ENCODE measurements around the gene PIM3.
A peak's percentile ranks its signal among the peaks of the same experiment; 100 is the strongest.

Gene PIM3

GRCh38 chr22:49960159-49961004, at the start of gene PIM3:
Gene PIM3, plus strand, starts transcription at chr22:49960772. Its CDS starts 176 bp downstream, at chr22:49960948.
- DNase-seq, result peak; percentile 89 to 99 (median 92)
- intact Hi-C loops (cut with DNase I), result no loop called here

GRCh38 chr22:49911881-49912625, 48.5 kb upstream of the PIM3 start:
- peak in 3 of 10 donors; percentile 50 to 64 (median 54) for DNase-seq

GRCh38 chr22:49913026-49913425, 47.5 kb upstream of the PIM3 start:
- intact Hi-C loops (cut with DNase I), result no loop called here
- peak in 3 of 10 donors; percentile 29 to 72 (median 70) for DNase-seq

More at GRCh38 chr22:49911881-49912625, 48.5 kb upstream of the PIM3 start:
- intact Hi-C loops (cut with DNase I), result no loop called here

DNA sequence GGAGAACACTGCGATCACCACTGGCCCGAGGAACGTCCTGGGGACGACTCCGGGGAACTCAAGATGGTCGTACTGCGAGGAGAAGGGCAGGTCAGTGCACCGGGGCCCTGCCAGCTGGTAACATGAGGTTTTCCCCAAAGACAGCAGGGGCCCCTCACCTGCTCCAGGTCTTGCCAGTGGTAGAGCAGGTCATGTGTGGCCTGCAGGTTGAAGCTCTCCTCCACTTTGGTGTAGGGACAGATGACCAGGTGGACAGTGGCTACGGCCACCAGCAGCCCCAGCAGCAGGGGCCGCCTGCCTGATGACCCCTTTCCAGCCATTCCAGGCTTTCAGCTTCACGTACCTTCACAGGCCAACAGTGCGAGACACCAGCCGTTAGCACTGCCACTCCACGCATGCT, 47.1 kb upstream of the PIM3 start:
- intact Hi-C loops (cut with DNase I), result no loop called here

GRCh38 chr22:49914256-49914655, 46.3 kb upstream of the PIM3 start:
- intact Hi-C loops (cut with DNase I), result no loop called here

More for the DNA sequence above, 47.1 kb upstream of the PIM3 start:
- DNase-seq, result peak in 2 of 10 donors; percentile 11 to 63

DNA sequence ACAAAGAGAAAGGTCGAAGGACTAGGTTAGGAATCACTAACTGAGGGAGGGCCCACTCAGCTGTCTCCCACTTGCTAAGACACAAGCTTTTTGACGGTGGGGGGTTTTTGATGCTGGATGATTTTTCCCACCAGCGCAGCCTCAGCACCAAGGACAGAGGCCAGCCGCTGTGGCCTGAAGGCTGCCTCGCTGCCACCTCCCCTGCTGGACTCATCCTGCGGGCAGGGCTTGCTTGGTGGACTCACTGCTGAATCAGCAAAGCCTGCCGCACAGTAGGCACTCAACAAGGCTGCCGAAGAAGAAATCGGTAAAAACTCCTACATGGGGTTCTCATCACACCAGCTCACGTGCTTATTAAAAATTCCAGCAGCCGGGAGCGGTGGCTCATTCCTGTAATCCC, 45.0 kb upstream of the PIM3 start:
- intact Hi-C loops (cut with DNase I), result no loop called here
- no peak for DNase-seq

More at GRCh38 chr22:49914256-49914655, 46.3 kb upstream of the PIM3 start:
- peak in 2 of 10 donors; percentile 65 to 75 for DNase-seq

DNA sequence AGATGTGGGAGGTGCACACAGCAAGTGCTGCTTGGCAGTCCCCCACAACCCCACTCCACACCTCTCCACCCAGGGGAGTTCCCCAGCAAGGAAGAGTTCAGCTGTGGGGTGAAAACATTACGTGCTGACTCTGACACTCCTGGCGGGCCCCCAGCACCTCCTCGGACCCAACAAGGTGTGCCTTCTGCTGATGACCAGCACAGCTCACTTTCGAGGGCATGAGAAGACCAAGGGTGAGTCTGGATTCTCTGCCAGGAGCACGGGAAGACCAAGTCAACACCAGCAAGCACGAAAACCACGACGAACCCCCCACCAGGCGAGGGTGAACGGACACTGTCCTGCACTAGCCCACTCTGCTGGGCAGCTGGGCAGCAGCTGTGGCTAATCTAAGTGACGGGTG, 43.7 kb upstream of the PIM3 start:
- no peak for DNase-seq
- intact Hi-C loops (cut with DNase I), result no loop called here

DNA sequence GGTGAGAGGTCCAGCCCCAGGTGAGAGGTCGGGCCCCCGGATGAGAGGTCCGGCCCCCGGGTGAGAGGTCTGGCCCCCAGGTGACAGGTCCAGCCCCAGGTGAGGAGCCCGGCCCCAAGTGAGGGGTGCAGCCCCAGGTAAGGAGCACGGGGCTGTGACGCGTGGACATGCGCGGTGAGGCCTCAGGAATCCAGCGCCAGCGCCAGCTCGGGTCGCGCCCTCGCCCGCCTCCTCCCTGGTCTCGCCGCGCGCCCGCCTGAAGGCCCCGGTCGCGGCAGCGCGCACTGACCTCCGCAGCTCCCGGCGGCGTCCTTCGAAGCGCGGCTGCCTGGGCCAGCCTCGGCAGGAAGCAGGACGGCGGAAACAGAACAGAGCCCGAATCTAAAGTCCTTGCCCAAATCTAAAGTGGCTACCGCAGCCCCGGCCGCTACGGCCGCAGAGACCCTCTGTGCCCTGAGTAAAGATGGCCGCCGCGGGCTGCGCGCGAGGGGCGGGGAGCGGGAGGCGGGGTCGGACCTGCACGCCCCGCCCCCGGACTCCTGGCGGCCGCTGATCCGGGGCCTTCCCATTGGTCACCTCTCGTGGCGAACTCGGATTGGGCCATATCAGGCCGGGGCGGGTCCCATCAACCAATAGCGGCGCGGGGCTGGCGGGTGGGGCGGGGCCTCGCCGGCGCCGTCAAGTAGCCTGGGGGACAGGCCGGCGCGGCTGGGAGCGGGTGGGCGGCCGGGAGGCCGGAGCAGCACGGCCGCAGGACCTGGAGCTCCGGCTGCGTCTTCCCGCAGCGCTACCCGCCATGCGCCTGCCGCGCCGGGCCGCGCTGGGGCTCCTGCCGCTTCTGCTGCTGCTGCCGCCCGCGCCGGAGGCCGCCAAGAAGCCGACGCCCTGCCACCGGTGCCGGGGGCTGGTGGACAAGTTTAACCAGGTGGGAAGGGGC, 42.3 kb upstream of the PIM3 start, which contains the start of the genes ALG12 and CRELD2:
Gene ALG12 (minus strand): TSS at position 465 of the 937 bp plus-strand sequence. CDS start 4,673 bp downstream, outside the sequence.
Gene CRELD2 (plus strand): TSS at position 661 of the 937 bp plus-strand sequence. CDS start 136 bp downstream, at position 797.
- peak; percentile 96 to 100 (median 99) for DNase-seq
- intact Hi-C loops (cut with DNase I), result loop anchor here (2.0 kb wide), 1 partner anchor 65 kb away; the partner anchor contains the start of gene ZBED4

GRCh38 chr22:49918911-49919881, 41.4 kb upstream of the PIM3 start:
- no peak for DNase-seq
- intact Hi-C loops (cut with DNase I), result loop anchor here (2.0 kb wide), 1 partner anchor 66 kb away; the partner anchor contains the start of gene ZBED4

DNA sequence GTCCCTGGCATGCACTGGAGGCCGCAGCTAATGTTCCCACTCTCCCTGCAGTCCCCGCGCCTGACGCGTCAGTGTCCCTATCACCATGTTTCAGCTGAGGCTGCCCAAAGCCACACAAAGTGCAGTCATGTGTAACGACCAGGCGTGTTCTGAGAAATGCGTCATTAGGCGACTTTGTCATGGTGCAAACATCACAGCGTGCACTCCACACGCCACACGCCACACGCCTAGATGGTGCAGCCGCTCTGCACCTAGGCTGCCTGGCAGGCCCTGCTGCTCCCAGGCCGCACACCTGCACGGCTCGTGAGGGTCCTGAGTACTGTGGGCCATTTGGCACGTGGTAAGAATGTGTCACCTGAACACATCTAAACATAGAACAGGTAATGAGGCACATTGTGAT, 39.7 kb upstream of the PIM3 start:
- intact Hi-C loops (cut with DNase I), result loop anchor here (10.0 kb wide), 1 partner anchor 284 kb away; the partner anchor contains the start of gene SELENOO
- no peak for DNase-seq

- intact Hi-C loops (cut with DNase I), result loop anchor here (10.0 kb wide), 1 partner anchor 283 kb away; the partner anchor contains the start of gene SELENOO
- DNase-seq, result no peak
Measured at GRCh38 chr22:49921508-49922278, 38.9 kb upstream of the PIM3 start.

DNA sequence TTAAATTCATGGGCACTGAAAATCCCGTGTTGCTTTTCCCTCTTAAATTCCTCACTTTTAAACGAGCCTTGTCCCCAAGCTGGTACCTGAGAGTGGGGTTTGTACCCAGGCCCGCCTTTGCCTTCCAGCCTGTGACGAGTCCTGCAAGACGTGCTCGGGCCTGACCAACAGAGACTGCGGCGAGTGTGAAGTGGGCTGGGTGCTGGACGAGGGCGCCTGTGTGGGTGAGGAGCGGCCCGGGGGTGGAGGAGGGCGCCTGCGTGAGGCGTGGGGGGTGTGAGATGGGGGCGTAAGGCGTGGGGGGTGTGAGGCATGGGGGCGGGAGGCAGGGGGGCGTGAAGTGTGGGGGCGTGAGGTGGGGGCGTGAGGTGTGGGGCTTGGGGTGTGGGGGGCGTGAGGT, 38.1 kb upstream of the PIM3 start:
- no peak for DNase-seq
- intact Hi-C loops (cut with DNase I), result loop anchor here (10.0 kb wide), 1 partner anchor 282 kb away; the partner anchor contains the start of gene SELENOO

- intact Hi-C loops (cut with DNase I), result loop anchor here (10.0 kb wide), 1 partner anchor 282 kb away; the partner anchor contains the start of gene SELENOO
- no peak for DNase-seq
Measured at GRCh38 chr22:49922926-49923325, 37.6 kb upstream of the PIM3 start.

- intact Hi-C loops (cut with DNase I), result loop anchor here (10.0 kb wide), 1 partner anchor 281 kb away; the partner anchor contains the start of gene SELENOO
- DNase-seq, result no peak
Measured at GRCh38 chr22:49923445-49923844, 37.1 kb upstream of the PIM3 start.

GRCh38 chr22:49924113-49924833, 36.3 kb upstream of the PIM3 start:
- DNase-seq, result no peak
- intact Hi-C loops (cut with DNase I), result loop anchor here (10.0 kb wide), 1 partner anchor 281 kb away; the partner anchor contains the start of gene SELENOO

DNA sequence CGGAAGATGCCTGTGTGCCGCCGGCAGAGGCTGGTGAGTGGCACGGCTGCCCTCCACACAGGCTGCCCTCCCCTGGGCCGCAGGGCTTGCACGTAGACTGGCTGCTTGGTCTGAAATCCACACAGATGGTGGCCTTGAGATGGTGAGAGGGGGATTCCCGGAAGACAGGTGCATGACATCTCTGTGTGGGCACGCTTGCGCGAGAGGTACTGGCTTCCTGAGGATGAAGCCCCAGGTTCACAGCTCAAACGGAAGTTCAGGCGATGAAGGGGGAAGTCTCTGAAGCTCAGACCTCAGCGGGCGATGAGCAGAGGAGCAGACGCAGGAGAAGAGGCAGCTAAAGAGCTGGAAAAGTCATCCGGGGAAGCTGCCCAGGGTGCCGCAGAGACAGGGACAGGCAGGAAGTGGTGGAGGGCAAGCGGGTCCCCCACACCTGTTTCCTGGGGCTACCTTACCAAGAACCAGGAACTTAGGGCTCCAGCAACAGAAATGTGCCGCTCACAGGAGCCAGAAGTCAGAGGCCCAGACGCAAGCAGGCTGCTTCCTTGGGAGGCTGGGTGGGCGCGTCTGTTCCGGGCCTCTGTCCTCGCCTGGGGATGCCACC, 34.9 kb upstream of the PIM3 start:
- intact Hi-C loops (cut with DNase I), result loop anchor here (10.0 kb wide), 1 partner anchor 279 kb away; the partner anchor contains the start of gene SELENOO
- no peak for DNase-seq

Data from posterior cingulate gyrus (tissue), 11 donors.